GM12864 (cell line): ENCODE data around the gene GUCY1B1.

Experiments used
- DNase-seq: peaks from one replicate; pipeline ENCODE4 v3.0.0-alpha.2; 2011; ENCODE audit warnings: low read depth
- H3K4me3 ChIP-seq: 2 replicates; pipeline ENCODE4 v1.5.1; 2011; ENCODE audit warnings: mild to moderate bottlenecking, low read depth, low read length, control low read depth
- TF ChIP-seq, protein P1 (sequence below): IDR thresholded peaks from 2 replicates; pipeline ENCODE4 v1.5.1; 2011; ENCODE audit warnings: low read depth, mild to moderate bottlenecking, moderate library complexity, low read length, control low read depth, inconsistent platforms; ENCODE audit errors: missing control alignments

Gene GUCY1B1

GRCh38 chr4:155769090-155769489 is 10.3 kb downstream of the GUCY1B1 start:
- DNase-seq: no peak
- TF ChIP-seq, protein P1, sequence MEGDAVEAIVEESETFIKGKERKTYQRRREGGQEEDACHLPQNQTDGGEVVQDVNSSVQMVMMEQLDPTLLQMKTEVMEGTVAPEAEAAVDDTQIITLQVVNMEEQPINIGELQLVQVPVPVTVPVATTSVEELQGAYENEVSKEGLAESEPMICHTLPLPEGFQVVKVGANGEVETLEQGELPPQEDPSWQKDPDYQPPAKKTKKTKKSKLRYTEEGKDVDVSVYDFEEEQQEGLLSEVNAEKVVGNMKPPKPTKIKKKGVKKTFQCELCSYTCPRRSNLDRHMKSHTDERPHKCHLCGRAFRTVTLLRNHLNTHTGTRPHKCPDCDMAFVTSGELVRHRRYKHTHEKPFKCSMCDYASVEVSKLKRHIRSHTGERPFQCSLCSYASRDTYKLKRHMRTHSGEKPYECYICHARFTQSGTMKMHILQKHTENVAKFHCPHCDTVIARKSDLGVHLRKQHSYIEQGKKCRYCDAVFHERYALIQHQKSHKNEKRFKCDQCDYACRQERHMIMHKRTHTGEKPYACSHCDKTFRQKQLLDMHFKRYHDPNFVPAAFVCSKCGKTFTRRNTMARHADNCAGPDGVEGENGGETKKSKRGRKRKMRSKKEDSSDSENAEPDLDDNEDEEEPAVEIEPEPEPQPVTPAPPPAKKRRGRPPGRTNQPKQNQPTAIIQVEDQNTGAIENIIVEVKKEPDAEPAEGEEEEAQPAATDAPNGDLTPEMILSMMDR: no peak
- no peak overlapping the region for H3K4me3 ChIP-seq

- DNase-seq: no peak
Measured at GRCh38 chr4:155772459-155773195, 13.8 kb downstream of the GUCY1B1 start.

DNA sequence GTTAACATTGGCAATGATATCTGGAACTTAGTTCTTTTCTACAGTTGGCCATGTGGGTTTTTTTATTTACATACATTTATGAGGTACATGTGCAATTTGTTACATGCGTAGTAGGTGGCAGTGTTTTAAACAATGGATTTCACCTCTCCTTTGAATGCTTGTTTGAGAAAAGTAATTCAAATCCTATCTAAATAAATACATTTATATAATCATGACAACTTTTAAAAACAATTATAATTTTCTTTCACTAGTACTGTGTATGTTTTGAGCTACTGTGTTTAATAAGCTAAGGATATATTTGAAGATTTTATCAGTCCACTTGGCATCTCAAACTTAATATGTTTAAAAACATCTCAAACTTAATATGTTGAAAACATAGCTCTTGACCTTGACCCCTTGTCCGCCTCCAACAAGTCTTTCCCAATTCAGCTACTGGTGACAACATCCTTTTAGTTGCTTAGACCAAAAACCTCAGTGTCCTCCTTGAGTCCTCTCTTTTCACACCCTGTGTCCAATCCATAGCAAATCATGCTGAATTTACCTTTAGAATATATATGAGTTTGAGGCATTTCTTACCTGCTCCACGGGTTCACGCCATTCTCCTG is 14.5 kb downstream of the GUCY1B1 start:
- H3K4me3 ChIP-seq: no peak overlapping the region
- no peak for DNase-seq
- TF ChIP-seq, protein P1: no peak

More at GRCh38 chr4:155772459-155773195, 13.8 kb downstream of the GUCY1B1 start:
- TF ChIP-seq, protein P1: no peak
- no peak overlapping the region for H3K4me3 ChIP-seq

DNA sequence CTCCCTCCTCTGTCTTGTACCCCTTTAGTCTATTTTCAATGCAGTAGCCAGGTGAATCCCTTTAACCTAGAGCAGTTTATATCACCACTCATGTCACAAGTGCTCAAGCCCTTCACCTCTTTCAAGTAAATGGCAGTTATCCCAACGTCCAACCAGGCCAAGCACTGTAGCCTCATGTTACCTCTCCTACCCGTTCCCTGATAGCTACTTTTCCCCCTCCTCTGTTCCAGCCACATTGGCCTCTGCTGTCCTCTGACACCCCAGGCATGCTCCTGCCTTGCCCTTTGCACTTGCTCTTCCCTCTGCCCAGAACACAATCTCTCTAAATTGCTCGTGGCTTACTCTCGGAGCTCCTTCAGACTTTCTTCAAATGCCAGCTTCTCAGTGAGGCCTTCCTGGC is 15.2 kb downstream of the GUCY1B1 start:
- H3K4me3 ChIP-seq: no peak overlapping the region
- DNase-seq: no peak
- TF ChIP-seq, protein P1: no peak

DNA sequence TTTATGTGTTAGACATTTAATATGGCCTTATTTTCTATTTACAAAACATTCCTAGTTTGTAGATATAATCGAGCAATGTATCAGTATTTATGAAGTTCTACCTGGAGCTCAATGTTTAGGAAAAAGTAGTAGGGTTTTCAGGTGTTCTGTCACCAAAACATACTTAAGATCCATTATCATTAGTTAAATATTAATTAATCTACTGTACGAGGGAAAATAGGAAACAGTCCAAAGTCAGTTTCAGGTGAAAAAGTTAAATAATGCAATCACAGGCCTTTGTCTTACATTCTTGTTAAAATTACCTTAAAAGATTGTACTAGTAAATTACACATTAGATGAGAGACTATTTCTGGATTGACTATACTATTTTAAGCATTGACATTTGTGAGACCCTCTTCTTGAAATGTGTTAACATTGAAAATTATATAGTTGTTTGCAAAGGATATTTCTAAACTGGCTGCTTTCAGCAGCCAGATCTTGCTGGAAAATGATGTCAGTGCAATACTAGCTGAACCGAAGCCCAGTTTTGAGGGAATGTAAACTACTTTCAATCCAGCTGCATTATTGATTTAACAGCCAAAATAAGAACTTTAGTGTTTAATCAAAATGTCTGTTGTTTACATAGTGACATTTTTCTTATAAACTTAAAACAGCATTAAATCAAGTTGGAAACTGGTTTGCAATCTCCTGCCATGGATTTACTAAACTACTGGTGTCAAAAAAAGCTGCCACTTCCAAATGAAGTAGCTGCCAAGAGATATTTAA is 19.3 kb downstream of the GUCY1B1 start:
- DNase-seq: no peak

DNA sequence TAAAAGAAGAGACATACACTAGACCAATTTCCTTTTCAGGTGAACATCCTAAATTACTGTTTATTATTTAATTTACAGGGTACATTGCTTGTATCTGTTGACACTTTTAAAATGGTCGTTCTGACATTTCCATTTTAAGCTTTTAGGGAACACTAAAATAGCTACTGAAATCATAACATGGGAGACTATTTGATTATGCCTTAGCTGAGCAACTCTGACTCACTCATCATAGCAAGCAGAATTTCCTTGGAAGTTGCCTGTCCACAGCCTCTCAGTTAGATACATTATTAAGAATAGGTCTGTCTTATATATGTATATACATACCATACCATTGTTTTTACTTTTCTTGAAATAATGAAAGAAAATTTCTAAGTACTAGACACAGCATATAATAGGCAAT is 22.0 kb downstream of the GUCY1B1 start:
- TF ChIP-seq, protein P1: no peak
- H3K4me3 ChIP-seq: no peak overlapping the region
- no peak for DNase-seq

More for the DNA sequence above, 19.3 kb downstream of the GUCY1B1 start:
- TF ChIP-seq, protein P1: no peak
- no peak overlapping the region for H3K4me3 ChIP-seq
